Measurements from ENCODE around the gene ZFP62.
"Not testable (repeated sequence)": the region's sequence is repeated elsewhere in the genome, so short reads cannot be mapped to it uniquely, and the experiment has no call there.

Gene ZFP62

DNA sequence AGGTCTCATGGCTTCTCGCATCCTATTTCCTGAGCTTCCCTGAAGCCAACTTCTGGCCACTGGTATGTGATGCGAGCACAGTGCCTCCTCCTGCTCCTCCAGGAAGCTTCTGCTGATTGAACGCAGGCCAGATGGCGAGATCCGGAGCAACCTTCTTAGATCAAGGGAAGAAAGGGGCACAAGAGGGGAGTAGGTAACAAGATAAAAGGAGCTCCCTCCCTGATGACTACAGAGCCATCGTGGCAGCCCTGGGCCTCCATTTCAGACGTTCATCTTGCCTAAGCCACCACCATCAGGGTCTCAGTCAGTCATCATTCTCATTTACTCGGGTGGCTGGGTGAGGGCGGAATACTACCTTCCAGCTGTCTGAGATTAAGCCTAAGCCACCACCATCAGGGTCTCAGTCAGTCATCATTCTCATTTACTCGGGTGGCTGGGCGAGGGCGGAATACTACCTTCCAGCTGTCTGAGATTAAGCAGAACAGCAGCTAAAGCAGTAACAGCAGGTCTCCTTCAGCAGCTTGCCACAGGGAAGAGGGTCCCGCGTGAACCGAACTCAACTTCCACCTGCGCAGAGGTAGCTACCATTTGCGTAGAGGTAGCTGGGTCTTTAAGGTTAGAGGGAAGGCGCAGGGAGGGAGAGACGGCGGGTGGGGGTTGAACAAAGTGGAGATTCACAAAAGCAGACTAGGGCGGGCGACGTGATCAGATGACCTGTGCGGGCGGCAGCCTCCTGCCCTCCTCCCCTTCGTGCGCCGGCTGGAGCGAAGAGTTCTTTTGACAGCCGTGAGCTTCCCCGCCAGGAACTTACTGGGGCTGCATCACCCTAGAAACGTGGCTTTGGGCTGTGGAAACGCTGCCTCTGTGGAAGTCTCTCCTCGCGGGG, 30.6 kb downstream of the ZFP62 start:
- DNase-seq (ENCODE audit: low spot score), result peak; percentile 61

DNA sequence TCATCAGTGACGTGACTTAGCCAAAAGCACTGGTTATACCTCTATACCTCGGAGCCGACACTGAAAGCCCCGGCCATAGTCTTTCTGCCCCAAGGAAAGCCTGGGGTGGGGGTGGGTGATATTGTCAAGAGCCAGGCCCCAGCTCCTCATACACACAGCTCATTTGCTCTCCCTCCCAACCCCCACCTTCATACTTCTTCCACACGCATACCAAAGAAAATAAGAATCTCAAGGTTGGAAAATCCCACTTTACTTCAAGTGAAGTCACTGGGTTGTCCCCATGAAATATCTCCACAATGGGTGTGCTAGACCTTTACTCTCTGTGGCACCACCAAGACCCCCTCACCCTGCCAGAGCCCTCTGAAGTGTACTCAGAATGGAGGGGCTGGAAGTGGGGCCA, 31.4 kb downstream of the ZFP62 start:
- DNase-seq (ENCODE audit: low spot score), result no peak

GRCh38 chr5:180828756-180829531, 32.1 kb downstream of the ZFP62 start:
- not testable (repeated sequence) for DNase-seq (ENCODE audit: low spot score)

DNA sequence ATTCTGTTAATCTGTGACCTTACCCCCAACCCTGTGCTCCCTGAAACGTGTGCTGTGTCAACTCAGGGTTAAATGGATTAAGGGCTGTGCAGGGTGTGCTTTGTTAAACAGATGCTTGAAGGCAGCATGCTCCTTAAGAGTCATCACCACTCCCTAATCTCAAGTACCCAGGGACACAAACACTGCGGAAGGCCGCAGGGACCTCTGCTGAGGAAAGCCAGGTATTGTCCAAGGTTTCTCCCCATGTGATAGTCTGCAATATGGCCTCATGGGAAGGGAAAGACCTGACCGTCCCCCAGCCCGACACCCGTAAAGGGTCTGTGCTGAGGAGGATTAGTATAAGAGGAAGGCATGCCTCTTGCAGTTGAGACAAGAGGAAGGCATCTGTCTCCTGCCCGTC, 33.7 kb downstream of the ZFP62 start:
- DNase-seq (ENCODE audit: low spot score), result not testable (repeated sequence)

- no peak for DNase-seq (ENCODE audit: low spot score)
Observed at GRCh38 chr5:180825768-180826525, 35.1 kb downstream of the ZFP62 start.

DNA sequence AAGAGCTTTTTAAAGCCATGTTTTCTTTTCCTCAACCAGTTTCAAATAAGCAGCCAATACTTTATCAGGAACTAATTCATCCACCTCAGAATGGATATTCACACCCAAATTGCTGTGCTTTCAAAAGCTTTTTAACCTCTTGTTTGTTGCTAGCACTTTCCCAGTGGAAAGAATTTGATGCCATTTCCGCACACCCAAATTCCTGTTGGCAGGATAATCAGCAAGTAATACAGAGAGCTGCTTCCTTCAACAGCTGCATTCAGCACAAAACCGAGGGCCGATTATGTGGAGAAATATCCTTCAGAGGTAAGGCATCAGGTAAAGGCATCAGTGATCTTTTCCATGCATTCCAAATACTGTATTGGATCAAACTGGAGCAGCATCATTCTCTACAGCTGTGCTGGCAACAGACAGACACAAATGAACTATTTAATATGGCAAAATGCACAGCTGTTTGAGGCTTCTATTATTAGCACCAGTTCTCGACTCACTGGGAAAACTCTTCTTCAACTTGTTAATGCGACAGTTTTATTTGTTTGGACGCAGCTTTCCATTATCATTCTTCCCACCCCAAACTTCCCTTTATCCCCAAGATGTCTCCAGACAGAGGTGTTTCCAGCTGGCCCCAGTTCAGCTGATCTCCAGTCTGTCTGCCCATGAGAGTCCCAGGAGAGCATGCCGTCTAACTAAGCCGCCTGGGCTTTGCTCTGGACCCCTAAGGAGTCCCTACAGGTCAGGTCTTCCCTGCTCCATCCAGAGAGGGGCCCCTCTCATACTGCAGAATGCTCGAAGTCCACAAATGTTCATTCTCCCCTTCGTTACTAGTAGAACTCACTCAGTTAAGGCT, 36.2 kb downstream of the ZFP62 start:
- no peak for DNase-seq (ENCODE audit: low spot score)

GRCh38 chr5:180823940-180824629, 37.0 kb downstream of the ZFP62 start:
- no peak for DNase-seq (ENCODE audit: low spot score)

DNA sequence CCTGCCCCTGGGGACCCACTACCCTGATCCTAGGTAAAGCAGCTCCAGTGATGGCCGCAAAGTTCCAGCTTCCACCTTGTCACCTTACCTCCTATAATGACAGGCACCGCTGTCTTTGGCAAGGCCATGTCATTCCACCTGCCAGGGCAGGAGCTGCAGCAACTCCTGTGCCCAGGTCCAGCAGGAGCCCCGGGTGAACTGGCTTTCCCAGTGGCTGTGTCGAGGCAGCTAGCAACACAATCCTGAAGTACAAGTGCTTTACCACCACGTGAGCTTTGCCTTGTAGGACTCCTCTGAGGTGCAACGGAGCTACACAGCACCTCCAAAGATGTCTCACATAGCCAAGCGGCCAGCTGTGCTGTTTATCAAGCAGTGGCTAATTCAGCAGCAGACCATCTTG, 37.7 kb downstream of the ZFP62 start:
- no peak for DNase-seq (ENCODE audit: low spot score)

GRCh38 chr5:180821538-180821937, 39.5 kb downstream of the ZFP62 start:
- no peak for DNase-seq (ENCODE audit: low spot score)

GRCh38 chr5:180820788-180821321, 40.2 kb downstream of the ZFP62 start:
- peak; percentile 58 for DNase-seq (ENCODE audit: low spot score)

DNA sequence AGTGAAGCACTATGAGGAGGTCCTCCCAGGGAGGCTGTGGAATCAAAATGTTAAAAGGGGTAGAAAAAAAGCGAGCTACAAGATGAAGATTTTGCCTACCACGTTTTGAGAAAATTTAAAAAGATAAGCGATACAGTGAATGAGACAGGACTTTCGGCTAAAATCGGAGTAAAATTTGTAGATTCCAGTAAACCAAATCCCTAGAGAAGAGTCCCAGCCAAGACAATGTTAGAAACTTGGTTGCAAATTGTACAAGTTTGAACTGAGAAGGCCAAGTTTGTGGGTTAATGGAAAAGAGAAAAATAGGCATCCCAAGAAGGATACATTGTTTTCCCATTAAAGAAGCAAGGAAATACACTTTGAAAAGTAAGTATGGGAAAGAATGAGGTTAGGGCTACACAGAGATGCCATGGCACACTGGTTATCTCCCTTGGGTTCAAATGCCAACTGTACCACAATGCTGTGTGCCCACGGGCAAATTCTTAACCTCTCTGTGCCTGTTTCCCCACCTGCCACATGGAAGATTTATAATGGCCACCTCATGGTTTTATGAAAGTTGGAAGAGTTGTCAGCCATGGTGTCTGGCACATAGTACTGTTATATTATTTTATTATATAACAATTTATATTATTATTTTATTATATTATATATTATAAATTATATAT, 42.3 kb downstream of the ZFP62 start:
- no peak for DNase-seq (ENCODE audit: low spot score)

DNA sequence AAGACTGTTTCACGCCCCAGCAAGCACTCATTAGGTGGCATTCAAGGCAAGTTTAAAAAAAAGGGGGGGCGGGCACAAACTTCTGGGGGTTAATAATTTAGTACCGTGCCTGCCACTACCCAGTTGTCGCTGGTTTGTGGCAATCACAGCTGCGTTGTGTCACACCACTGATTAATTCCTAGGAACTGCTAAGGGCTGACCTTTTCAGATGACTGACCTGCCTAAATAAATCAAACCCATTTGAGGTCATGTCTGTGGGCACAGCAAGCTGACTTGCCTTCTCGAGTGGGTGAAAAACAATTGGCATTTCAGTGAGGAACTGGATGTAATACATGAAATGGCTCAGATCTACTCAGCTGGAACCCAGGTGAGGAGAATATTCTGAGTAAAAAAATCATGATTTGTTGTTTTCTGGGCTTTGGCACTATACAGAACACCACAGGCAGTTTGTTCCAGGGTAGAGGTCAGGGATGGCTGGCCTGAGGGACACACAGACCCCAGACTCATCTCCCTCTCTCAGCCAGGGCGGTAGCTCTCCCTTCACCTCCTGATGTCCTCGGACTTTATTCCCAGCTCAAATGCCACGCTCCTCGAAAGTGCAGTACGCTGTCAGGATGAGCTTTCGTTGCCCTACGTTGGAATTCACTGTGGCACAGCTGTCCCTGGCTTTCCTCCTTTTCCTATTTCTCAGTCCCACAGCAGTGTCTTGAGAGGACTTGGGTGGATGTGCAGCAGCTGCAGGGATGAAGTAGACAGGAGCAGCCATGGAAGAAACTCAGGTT, 43.0 kb downstream of the ZFP62 start:
- DNase-seq (ENCODE audit: low spot score), result no peak

DNA sequence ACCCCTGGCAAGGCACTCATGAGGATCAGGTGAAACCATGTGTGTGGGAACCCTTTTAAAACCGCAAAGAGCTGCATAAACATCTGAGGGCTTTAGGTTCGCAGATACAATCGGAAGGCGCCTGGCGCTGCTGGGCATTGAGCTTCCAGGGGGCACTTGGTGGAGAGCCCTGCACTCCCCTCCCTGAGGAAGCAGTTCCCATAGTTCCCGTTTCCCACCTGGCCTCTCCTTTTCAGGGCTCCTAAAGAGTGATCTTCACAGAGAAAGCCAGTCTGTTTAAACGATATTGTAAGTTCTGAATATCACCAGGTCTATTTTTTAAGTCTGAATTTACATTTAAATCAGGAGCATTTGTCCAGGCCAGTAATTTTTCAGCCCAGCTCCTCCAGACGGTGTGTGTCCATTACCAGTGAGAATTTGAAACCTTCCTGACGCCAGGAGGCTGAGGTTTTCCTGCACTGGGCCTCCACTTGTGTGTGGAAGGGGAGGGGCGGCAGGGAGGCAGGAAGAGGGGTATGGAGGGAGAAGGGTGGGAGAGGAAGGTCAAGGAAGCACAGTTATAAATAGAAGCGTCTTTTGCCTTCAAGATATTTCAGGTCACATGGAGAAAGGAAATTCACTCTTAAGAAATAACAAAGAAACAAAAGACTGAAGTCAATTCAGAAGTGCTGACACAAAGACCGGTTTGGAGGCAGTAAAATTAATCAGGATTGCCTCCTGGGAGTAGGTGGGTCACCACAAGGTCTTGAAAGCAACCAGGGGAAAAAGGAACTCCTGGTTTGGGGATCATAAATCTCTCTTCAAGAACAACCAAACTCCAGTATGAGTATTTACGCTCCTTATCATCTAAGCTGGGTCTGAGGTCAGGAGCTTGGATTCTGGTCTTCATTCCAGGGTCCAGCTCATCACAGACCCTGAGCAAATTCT, 44.2 kb downstream of the ZFP62 start:
- DNase-seq (ENCODE audit: low spot score), result no peak

DNA sequence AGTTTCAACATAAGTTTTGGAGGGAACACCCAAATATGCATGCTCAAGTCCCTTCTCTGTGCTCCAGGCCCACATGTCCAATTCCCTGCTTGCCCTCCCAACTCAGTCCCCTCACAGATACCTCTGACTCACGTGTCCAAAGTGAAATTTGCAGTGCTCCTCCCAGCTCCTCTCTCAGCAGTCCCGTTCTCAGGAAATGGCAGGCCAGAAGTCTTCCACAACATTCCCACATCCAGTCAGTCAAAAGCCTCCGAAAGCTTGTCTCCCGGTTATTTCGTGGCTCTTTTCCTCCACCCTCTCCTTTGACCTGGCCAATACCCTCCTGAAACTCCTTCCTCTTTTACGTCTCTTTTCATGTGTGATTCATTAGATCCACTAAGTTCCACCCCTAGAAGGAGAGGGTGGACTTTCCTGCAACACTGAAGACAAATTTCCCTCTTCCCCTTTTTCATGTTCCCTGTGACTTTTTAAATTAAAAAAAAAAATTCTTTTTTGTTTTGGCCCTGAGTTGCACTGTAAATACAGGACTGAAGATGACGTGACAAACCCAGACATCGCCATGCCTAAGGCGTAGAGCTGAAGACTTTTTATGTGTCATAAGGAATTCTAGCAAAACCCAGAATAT, 45.7 kb downstream of the ZFP62 start:
- no peak for DNase-seq (ENCODE audit: low spot score)

DNA sequence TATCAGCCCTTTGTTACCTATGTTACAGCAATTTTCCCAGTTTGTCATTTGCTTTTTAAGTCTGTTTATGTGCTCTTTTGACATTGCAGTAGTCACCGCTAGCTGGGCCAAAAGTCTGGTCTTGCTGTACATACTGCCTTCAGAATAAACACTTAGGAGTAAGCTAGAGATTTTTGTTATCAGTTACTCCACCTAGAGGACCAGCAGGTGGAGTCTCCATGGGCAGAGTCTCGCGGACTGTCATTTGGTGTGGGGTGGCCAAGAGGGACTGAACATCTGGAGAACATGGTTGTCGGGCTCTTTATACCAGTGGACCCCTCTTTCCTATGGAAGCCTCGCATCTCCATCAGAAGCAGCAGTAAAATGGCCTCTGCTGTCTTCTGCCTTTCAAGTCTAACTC, 47.7 kb downstream of the ZFP62 start:
- DNase-seq (ENCODE audit: low spot score), result no peak

GRCh38 chr5:180811623-180812124, 49.4 kb downstream of the ZFP62 start:
- DNase-seq (ENCODE audit: low spot score), result no peak

DNA sequence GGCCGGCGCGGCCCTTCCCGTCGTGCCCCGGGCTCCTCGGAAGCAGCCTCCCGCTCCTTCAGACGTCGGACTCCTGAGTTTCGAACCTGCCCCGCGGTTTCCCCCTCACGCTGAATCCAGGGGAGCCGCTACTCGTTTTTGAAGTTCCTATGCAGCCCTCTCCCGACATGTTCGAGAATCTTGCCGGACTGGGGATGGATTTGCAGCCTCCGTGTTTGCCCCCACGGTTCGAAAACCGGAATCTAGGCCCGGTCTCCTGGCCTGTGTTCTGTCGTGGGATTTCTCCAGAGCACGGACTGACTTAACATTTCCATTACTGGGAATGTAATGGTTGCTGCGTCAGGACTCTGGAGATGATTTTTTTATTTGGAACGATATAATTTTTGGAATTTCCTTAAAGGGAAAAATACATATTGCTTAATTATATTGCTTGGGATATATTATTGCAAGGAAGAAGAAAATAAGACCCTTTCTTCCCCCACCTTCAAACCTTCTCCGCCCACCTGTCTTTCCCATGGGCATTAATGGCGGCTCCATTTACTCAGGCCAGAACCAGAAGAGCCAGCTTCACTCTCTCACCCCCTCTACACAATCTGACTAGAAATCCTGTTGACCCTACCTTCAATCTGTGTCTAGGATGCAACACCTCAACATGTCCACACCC, 50.0 kb downstream of the ZFP62 start:
- DNase-seq (ENCODE audit: low spot score), result no peak
